B cell (primary cell): ENCODE data around the gene SYNE1. TPM values are rescaled to one million over a fixed set of nuclear protein-coding genes. Genes with fewer than 3 reads are reported as not detected.

ENCODE experiments used
- ATAC-seq: fragments of 200-7000 bp; cut with Tn5 transposase; one replicate; pipeline ENCODE4 v1.10.0; 2021; ENCODE audit warnings: low read depth, mild to moderate bottlenecking, moderate number of reproducible peaks, moderate library complexity
- CTCF ChIA-PET: fragments of 350-600 bp; sonication (Branson Sonifier 250); formaldehyde crosslinking; loops from one replicate; lab custom pipeline; 2021; ENCODE audit warnings: antibody characterized with exemption, inconsistent platforms; lab: Charles Lee
- POLR2A ChIA-PET: fragments of 350-600 bp; sonication (Branson Sonifier 250); formaldehyde crosslinking; loops from one replicate; lab custom pipeline; 2021; ENCODE audit warnings: antibody characterized with exemption; lab: Charles Lee
- DNase-seq: peaks from one replicate; pipeline ENCODE4 v3.0.0; 2013
- H2AFZ ChIP-seq: 2 replicates; pipeline ENCODE4 v1.6.1; 2012; ENCODE audit warnings: mild to moderate bottlenecking, low read depth, low read length; ENCODE audit not compliant: insufficient read depth, poor library complexity, severe bottlenecking
- H3K27ac ChIP-seq, 2 donors: 1 replicate in 1 of 2; 2 replicates in 1 of 2; pipeline ENCODE4 v1.5.1; 2012 to 2013; ENCODE audit warnings: low read length in 2 of 2, mild to moderate bottlenecking in 2 of 2, moderate library complexity in 1 of 2
- H3K27me3 ChIP-seq, 4 experiments: fragments of 200-600 bp in 1 of 4; sonication (generic) in 1 of 4; replicated peaks in 1 of 4; 1 replicate in 2 of 4; 2 replicates in 2 of 4; pipeline versions ENCODE4 v1.6.1 to v1.7.0; 2013 to 2016; ENCODE audit warnings: low read length in 3 of 4, mild to moderate bottlenecking in 2 of 4, mixed read lengths in 1 of 4, moderate library complexity in 1 of 4; ENCODE audit not compliant: insufficient read depth in 4 of 4, control insufficient read depth in 3 of 4; ENCODE audit errors: control extremely low read depth in 1 of 4
- H3K36me3 ChIP-seq, 2 experiments: replicated peaks in 1 of 2; 1 replicate in 1 of 2; 2 replicates in 1 of 2; pipeline versions ENCODE4 v1.6.1 to v1.7.1; 2013; ENCODE audit warnings: low read length in 1 of 2; ENCODE audit not compliant: insufficient read depth in 2 of 2, control insufficient read depth in 1 of 2; ENCODE audit errors: control extremely low read depth in 1 of 2, extremely low read depth in 1 of 2
- H3K4me1 ChIP-seq, 2 donors: fragments of 200-600 bp in 1 of 2; sonication (generic) in 1 of 2; 1 replicate in 1 of 2; 2 replicates in 1 of 2; pipeline versions ENCODE4 v1.5.1 to v1.6.1; 2013 to 2017; ENCODE audit warnings: low read length in 2 of 2; ENCODE audit not compliant: control insufficient read depth in 2 of 2, insufficient read depth in 2 of 2
- H3K4me2 ChIP-seq: replicated peaks from 2 replicates; pipeline ENCODE3; 2012; ENCODE audit warnings: mild to moderate bottlenecking, low read depth, low read length; ENCODE audit not compliant: poor library complexity, severe bottlenecking
- H3K4me3 ChIP-seq, 5 experiments: fragments of 200-600 bp in 1 of 5; sonication (generic) in 1 of 5; 1 replicate in 3 of 5; 2 replicates in 2 of 5; pipeline versions ENCODE4 v1.5.1 to v1.7.0; 2011 to 2016; ENCODE audit warnings: low read length in 4 of 5, mild to moderate bottlenecking in 4 of 5, low read depth in 2 of 5, control low read depth in 1 of 5, moderate library complexity in 1 of 5; ENCODE audit not compliant: insufficient read depth in 1 of 5; ENCODE audit errors: control extremely low read depth in 1 of 5, extremely low read depth in 1 of 5
- H3K79me2 ChIP-seq: fragments of 200-600 bp; sonication (generic); one replicate; pipeline ENCODE4 v1.6.0; 2016; ENCODE audit warnings: low read length; ENCODE audit not compliant: control insufficient read depth, insufficient read depth
- H3K9ac ChIP-seq: fragments of 200-600 bp; sonication (generic); 2 replicates; pipeline ENCODE4 v1.6.1; 2017; ENCODE audit warnings: mild to moderate bottlenecking, low read length, moderate library complexity
- H3K9me3 ChIP-seq, 3 donors: one replicate each; pipeline versions ENCODE4 v1.6.1 to v1.7.1; 2013; ENCODE audit warnings: low read length in 2 of 3; ENCODE audit not compliant: control insufficient read depth in 2 of 3, insufficient read depth in 1 of 3; ENCODE audit errors: control extremely low read depth in 1 of 3
- H4K20me1 ChIP-seq: 2 replicates; pipeline ENCODE4 v1.6.0; 2012; ENCODE audit warnings: mild to moderate bottlenecking, low read length; ENCODE audit not compliant: insufficient read depth, control insufficient read depth, poor library complexity, severe bottlenecking
- H3K27ac Mint-ChIP-seq: one replicate; pipeline ENCODE4 v1.8.0; 2021; ENCODE audit warnings: mixed read lengths
- H3K27me3 Mint-ChIP-seq: one replicate; pipeline ENCODE4 v1.8.0; 2021; ENCODE audit warnings: mixed read lengths
- H3K4me1 Mint-ChIP-seq: one replicate; pipeline ENCODE4 v1.8.0; 2021; ENCODE audit warnings: mixed read lengths
- H3K4me3 Mint-ChIP-seq: one replicate; pipeline ENCODE4 v1.8.0; 2021; ENCODE audit warnings: mixed read lengths
- H3K9me3 Mint-ChIP-seq: one replicate; pipeline ENCODE4 v1.8.0; 2022; ENCODE audit warnings: mixed read lengths; ENCODE audit not compliant: insufficient read depth
- CTCF ChIP-seq: fragments of 200-600 bp; IDR thresholded peaks from one replicate; pipeline ENCODE4 v1.8.0; 2022; ENCODE audit warnings: antibody characterized with exemption, mild to moderate bottlenecking
- EZH2 ChIP-seq: IDR thresholded peaks from 2 replicates; pipeline ENCODE4 v1.6.1; 2012; ENCODE audit warnings: borderline replicate concordance, low read depth, mild to moderate bottlenecking, moderate library complexity, low read length; ENCODE audit not compliant: insufficient read depth, poor library complexity, severe bottlenecking
- WGBS: methylation state at CpG from one replicate; pipeline ENCODE4 v1.1.5; 2013; ENCODE audit warnings: missing lambda C conversion rate; ENCODE audit not compliant: insufficient coverage; 5-methylcytosine and 5-hydroxymethylcytosine counted together
- intact Hi-C: fragments of 100-400 bp; cut with micrococcal nuclease; formaldehyde crosslinking; loops from one replicate; pipeline ENCODE4 v1.10.0; 2022
- polyA plus RNA-seq: library from polyadenylated mRNA; depleted of rRNA; stranded (reverse); fragments of >200 nt; gene quantifications from 2 replicates; pipeline ENCODE4 v1.2.3, GENCODE V29; 2012
- total RNA-seq, 2 donors: library from RNA; stranded (reverse); fragments of 120-200 nt in 1 of 2; gene quantifications; 1 replicate in 1 of 2; 2 replicates in 1 of 2; pipeline versions ENCODE4 v1.2.3 to v1.2.4, GENCODE V29; 2013 to 2022

The SYNE1 gene
- total and polyA plus RNA-seq, 2 donors (not counting 1 experiment from before 2014, with no cell fraction given): 49.2 to 108 TPM

- H3K27ac Mint-ChIP-seq: no peak overlapping the region
- Histone ChIP-seq H4K20me1 (no peaks in the 10 kb centered on the region), H3K36me3 (no peaks in the 10 kb centered on the region), H3K4me3 (no peak overlapping the region), H3K27me3 (no peaks in the 10 kb centered on the region), H3K9ac (no peak overlapping the region), H3K4me1 (no peaks in the 10 kb centered on the region), H3K79me2 (no peaks in the 10 kb centered on the region), H3K9me3 (no peaks in the 10 kb centered on the region), H2AFZ (no peak overlapping the region), H3K27ac (no peak overlapping the region), H3K4me2 (no peak overlapping the region)
- no CpG with 5 or more reads among the region's 3 CpGs for WGBS
- TF ChIP-seq EZH2: no peak
- TF ChIP-seq CTCF: no peak
- intact Hi-C loops: no loop called here
- H3K27me3 Mint-ChIP-seq: no peaks in the 10 kb centered on the region
- POLR2A ChIA-PET: no interaction called here
- no peak overlapping the region for H3K4me3 Mint-ChIP-seq
- DNase-seq (no peak), ATAC-seq (no peak)
- CTCF ChIA-PET: no interaction called here
- H3K4me1 Mint-ChIP-seq: peaks cover 1% of the 10 kb centered on the region
- no peaks in the 10 kb centered on the region for H3K9me3 Mint-ChIP-seq
These were observed 24.6 kb upstream of the SYNE1 start for GRCh38 chr6:152661776-152662175.

- no peaks in the 10 kb centered on the region for H3K4me1 Mint-ChIP-seq
- H3K9me3 Mint-ChIP-seq: no peaks in the 10 kb centered on the region
- no peak overlapping the region for H3K4me3 Mint-ChIP-seq
- no peak overlapping the region for H3K27ac Mint-ChIP-seq
- Histone ChIP-seq H3K36me3 (no peaks in the 10 kb centered on the region), H3K79me2 (no peaks in the 10 kb centered on the region), H3K9ac (no peak overlapping the region), H4K20me1 (no peaks in the 10 kb centered on the region), H3K9me3 (no peaks in the 10 kb centered on the region), H3K27me3 (no peaks in the 10 kb centered on the region), H2AFZ (no peak overlapping the region), H3K4me3 (no peak overlapping the region), H3K4me1 (no peaks in the 10 kb centered on the region), H3K27ac (no peak overlapping the region), H3K4me2 (no peak overlapping the region)
- TF ChIP-seq CTCF: no peak
- TF ChIP-seq EZH2: no peak
- no peak for ATAC-seq
- 93% methylated on average over 3 of the region's 3 CpGs for WGBS
- CTCF ChIA-PET: no interaction called here
- intact Hi-C loops: no loop called here
- POLR2A ChIA-PET: no interaction called here
- no peak for DNase-seq
- peaks cover 25% of the 10 kb centered on the region for H3K27me3 Mint-ChIP-seq
These were observed 14.8 kb upstream of the SYNE1 start for GRCh38 chr6:152651986-152652385.
